ENCODE measurements around the gene SH2B3. TPM values are rescaled to one million over a fixed set of nuclear protein-coding genes. Genes with fewer than 3 reads are reported as not detected.

The SH2B3 gene
- total RNA-seq, 1 donor from 2014 or later: 50.7 TPM

DNA sequence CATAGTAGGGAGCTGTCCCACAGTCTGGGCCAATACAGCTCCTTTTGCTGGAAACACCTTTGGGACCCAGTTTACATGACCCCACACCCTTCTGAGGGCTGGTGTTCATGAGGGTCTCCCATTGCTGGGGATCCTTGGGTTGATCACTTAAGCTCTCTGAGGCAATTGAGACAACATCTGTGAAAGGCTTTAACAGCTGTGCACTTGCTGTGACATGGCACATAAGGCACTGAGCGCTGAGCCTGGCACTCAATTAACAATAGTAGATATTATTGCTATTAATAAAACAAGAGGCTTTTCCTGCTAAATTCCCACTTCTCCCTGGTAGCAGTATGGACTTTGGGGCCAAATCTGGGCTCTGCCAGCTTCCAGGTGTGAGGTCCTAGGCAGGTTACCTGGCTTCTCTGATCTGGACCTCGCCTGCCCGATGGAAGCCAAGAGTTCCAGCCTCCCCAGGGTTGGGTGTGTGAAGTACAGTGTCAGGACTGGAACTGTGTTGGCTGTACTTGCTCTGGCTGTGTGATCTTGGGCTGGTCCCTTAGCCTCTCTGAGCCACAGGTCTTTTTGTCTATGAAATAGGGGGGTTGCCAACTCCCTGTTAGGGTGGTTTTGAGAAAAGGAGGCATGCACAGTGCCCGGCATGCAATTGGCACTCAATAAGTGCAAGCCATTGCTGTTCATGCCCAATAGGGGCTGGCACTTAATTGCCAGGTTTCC, 3.1 kb downstream of the SH2B3 start:
- H3K4me1 Mint-ChIP-seq: peaks cover 83% of the 10 kb centered on the region
- H3K27me3 Mint-ChIP-seq: no peaks in the 10 kb centered on the region
- intact Hi-C loops (cut with micrococcal nuclease): loop anchor here (1.0 to 10.0 kb wide), 2 partner anchors 8 to 1414 kb away; partner anchors contain the start of genes ANKRD13A and GIT2
- ChIA-PET POLR2A (interaction anchor here (0.5 to 11.0 kb wide), 7 partner anchors 19 to 44 kb away, joined by 3 to 136 read pairs (median 13); no protein-coding TSS in a partner anchor), CTCF (interaction anchor here (1.5 to 3.3 kb wide), 3 partner anchors 12 to 42 kb away, joined by 7 to 17 read pairs (median 10); no protein-coding TSS in a partner anchor)
- ATAC-seq (ENCODE audit: low read depth): no peak
- H3K4me3 Mint-ChIP-seq: peak overlapping the region; percentile 95
- peak overlapping the region; percentile 88 for H3K27ac Mint-ChIP-seq
- no peaks in the 10 kb centered on the region for H3K9me3 Mint-ChIP-seq
- no peak for DNase-seq
- TF ChIP-seq, protein P1, sequence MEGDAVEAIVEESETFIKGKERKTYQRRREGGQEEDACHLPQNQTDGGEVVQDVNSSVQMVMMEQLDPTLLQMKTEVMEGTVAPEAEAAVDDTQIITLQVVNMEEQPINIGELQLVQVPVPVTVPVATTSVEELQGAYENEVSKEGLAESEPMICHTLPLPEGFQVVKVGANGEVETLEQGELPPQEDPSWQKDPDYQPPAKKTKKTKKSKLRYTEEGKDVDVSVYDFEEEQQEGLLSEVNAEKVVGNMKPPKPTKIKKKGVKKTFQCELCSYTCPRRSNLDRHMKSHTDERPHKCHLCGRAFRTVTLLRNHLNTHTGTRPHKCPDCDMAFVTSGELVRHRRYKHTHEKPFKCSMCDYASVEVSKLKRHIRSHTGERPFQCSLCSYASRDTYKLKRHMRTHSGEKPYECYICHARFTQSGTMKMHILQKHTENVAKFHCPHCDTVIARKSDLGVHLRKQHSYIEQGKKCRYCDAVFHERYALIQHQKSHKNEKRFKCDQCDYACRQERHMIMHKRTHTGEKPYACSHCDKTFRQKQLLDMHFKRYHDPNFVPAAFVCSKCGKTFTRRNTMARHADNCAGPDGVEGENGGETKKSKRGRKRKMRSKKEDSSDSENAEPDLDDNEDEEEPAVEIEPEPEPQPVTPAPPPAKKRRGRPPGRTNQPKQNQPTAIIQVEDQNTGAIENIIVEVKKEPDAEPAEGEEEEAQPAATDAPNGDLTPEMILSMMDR (IDR thresholded peaks at IDR 0.05): no peak
- H3K36me3 Mint-ChIP-seq (ENCODE audit: low read depth): peaks cover 20% of the 10 kb centered on the region

DNA sequence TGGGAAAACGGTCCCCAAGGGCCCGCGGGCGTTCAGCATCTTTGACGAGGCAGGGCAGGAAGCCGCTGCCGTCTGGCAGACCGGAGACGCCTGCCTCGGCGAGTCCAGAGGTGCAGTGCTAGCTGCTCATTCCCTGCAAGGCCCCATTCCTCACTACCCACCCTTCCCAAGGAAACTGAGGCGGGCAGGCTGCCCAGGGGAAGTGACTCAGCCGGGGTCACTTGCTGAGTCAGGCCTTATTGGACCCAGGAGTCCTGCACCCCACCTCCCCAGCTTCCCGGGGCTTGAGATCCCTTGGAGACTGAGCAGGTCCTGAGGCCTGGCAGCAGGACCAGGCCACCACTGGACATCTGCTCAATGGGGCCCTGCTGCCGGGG, 3.7 kb downstream of the SH2B3 start:
- DNase-seq (no peak), ATAC-seq (ENCODE audit: low read depth) (no peak)
- intact Hi-C loops (cut with micrococcal nuclease): loop anchor here (1.0 to 10.0 kb wide), 2 partner anchors 8 to 1415 kb away; partner anchors contain the start of genes ANKRD13A and GIT2
- Mint-ChIP-seq H3K27ac (peak overlapping the region; percentile 88), H3K4me1 (peaks cover 79% of the 10 kb centered on the region), H3K9me3 (no peaks in the 10 kb centered on the region), H3K27me3 (no peaks in the 10 kb centered on the region), H3K36me3 (ENCODE audit: low read depth) (peaks cover 20% of the 10 kb centered on the region), H3K4me3 (peak overlapping the region; percentile 95)
- ChIA-PET POLR2A (interaction anchor here (0.5 to 11.0 kb wide), 5 partner anchors 18 to 43 kb away, joined by 3 to 136 read pairs (median 22); no protein-coding TSS in a partner anchor), CTCF (interaction anchor here (0.6 to 3.3 kb wide), 2 partner anchors 42 to 521 kb away, joined by 3 to 17 read pairs; no protein-coding TSS in a partner anchor)
- TF ChIP-seq, protein P1 (IDR thresholded peaks at IDR 0.05): no peak

DNA sequence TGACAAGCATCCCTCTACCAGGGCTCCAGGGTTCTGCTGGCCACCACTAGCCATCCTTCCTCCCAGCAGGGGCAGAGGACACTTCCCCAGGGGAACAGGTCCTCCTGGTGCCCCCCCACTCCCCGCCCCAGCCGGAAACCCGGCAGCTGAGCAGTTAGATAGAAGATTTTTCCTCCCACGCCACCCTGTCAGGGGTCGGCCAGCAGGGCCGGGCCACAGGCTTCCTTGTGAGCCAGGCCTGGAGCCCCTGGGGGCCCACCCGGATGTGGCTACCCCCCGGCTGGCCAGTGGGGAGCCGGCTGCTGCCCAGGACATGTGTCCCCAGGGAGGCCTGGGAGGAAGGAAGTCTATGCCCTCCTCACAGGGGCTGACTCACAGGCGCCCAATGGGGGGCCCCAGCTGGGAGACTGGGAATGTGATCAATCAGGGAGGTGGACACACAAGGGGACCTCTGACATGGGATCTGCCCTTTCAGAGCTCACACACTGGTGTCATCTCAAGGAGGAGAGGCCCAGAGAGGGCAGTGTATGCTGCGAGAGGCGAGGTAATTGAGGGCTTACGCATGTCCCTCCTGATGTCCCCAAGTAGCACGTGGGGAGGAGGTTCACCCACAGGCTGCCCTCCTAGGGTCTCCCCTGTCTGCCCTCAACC, 4.2 kb downstream of the SH2B3 start:
- intact Hi-C loops (cut with micrococcal nuclease): loop anchor here (1.0 to 10.0 kb wide), 2 partner anchors 7 to 1415 kb away; partner anchors contain the start of genes ANKRD13A and GIT2
- ChIA-PET POLR2A (interaction anchor here (0.9 to 11.0 kb wide), 4 partner anchors 18 to 35 kb away, joined by 3 to 136 read pairs (median 31); no protein-coding TSS in a partner anchor), CTCF (interaction anchor here (0.6 to 3.3 kb wide), 3 partner anchors 13 to 521 kb away, joined by 3 to 17 read pairs (median 3); no protein-coding TSS in a partner anchor)
- TF ChIP-seq, protein P1 (IDR thresholded peaks at IDR 0.05): no peak
- Mint-ChIP-seq H3K27me3 (no peaks in the 10 kb centered on the region), H3K4me1 (peaks cover 78% of the 10 kb centered on the region), H3K9me3 (no peaks in the 10 kb centered on the region), H3K4me3 (peak overlapping the region; percentile 95), H3K36me3 (ENCODE audit: low read depth) (peaks cover 24% of the 10 kb centered on the region), H3K27ac (peak overlapping the region; percentile 79)
- DNase-seq: peak; percentile 36
- ATAC-seq (ENCODE audit: low read depth): no peak

DNA sequence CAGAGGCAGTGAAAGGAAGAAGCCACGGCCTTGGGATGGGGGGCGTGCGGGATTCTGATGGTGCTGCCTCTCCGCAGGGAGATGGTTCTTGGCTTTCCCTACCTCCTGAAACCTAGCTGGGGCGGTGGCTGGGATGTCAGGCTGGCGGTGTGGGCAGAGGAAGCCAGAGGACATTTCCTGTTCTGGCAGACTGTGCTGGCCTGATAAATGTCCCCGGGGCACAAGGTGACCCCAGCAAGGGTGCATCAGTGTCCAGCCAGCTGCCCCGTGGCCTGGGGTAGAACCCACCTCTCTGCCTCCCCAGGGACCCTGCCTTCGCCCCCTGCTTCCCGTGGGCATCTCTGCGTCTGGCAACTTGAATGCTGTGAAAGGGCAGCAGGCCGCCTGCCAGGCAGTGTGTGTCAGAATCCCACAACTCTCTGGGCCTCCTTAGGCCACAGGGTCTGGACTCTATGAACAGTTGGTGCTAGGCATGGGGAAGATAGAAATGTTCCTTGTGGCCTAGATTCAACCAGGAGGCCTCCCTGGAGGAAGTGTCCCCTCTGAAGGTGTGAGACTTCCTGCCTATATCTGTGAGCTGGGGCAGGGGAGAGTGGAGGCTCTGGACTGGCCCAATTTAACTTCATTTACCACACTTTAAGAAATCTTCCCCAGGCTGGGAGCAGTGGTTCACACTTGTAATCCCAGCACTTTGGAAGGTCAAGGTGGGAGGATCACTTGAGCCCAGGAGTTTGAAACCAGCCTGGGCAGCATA, 4.9 kb downstream of the SH2B3 start:
- Mint-ChIP-seq H3K9me3 (no peaks in the 10 kb centered on the region), H3K27ac (peak overlapping the region; percentile 79), H3K4me3 (peak overlapping the region; percentile 28), H3K36me3 (ENCODE audit: low read depth) (peaks cover 28% of the 10 kb centered on the region), H3K4me1 (peaks cover 81% of the 10 kb centered on the region), H3K27me3 (no peaks in the 10 kb centered on the region)
- DNase-seq (no peak), ATAC-seq (ENCODE audit: low read depth) (no peak)
- intact Hi-C loops (cut with micrococcal nuclease): no loop called here
- POLR2A ChIA-PET: interaction anchor here (0.9 to 11.0 kb wide), 6 partner anchors 17 to 34 kb away, joined by 3 to 136 read pairs (median 12); no protein-coding TSS in a partner anchor
- CTCF ChIA-PET: interaction anchor here (1.4 to 1.8 kb wide), 2 partner anchors 7 to 14 kb away, joined by 3 to 5 read pairs; no protein-coding TSS in a partner anchor
- TF ChIP-seq, protein P1 (IDR thresholded peaks at IDR 0.05): no peak
